OCI-LY3 (cell line): ENCODE results near the gene OSBPL9.
A peak's percentile ranks its signal among the peaks of the same experiment; 100 is the strongest.

Source experiments
- H2AFZ ChIP-seq: fragments of 200-600, 300-600 bp; shearing (Covaris generic); 2 replicates; pipeline ENCODE4 v1.6.0; 2014; ENCODE audit warnings: antibody characterized with exemption, low read depth, low read length
- H3K27ac ChIP-seq: fragments of 200-600, 300-600 bp; sonication (generic); 2 replicates; pipeline ENCODE4 v1.5.1; 2014; ENCODE audit warnings: mild to moderate bottlenecking, low read length, moderate library complexity, mixed read lengths
- H3K27me3 ChIP-seq: fragments of 200-600, 300-600 bp; sonication (generic); 2 replicates; pipeline ENCODE4 v1.6.1; 2014; ENCODE audit warnings: low read depth, low read length, mixed read lengths
- H3K36me3 ChIP-seq: fragments of 200-600, 300-600 bp; sonication (generic); replicated peaks from 2 replicates; pipeline ENCODE3; 2014; ENCODE audit warnings: low read depth, low read length, mixed read lengths
- H3K4me1 ChIP-seq: fragments of 300-600, 200-600 bp; sonication (generic); 2 replicates; pipeline ENCODE4 v1.6.1; 2014; ENCODE audit warnings: low read length, mixed read lengths
- H3K4me2 ChIP-seq: fragments of 200-600, 300-600 bp; sonication (generic); 2 replicates; pipeline ENCODE4 v1.6.1; 2014; ENCODE audit warnings: low read length, mixed read lengths
- H3K4me3 ChIP-seq: fragments of 300-600, 200-600 bp; sonication (generic); 2 replicates; pipeline ENCODE4 v1.5.1; 2014; ENCODE audit warnings: antibody characterized with exemption, mild to moderate bottlenecking, low read length, moderate library complexity
- H3K79me2 ChIP-seq: fragments of 300-600, 200-600 bp; shearing (Covaris generic); 2 replicates; pipeline ENCODE4 v1.6.1; 2014; ENCODE audit warnings: mild to moderate bottlenecking, low read length, mixed read lengths
- H3K9ac ChIP-seq: fragments of 300-600, 200-600 bp; shearing (Covaris generic); 2 replicates; pipeline ENCODE4 v1.6.0; 2014; ENCODE audit warnings: mild to moderate bottlenecking, low read length, moderate library complexity
- H3K9me3 ChIP-seq: fragments of 200-600, 300-600 bp; shearing (Covaris generic); 2 replicates; pipeline ENCODE4 v1.6.1; 2014; ENCODE audit warnings: low read length, mixed read lengths; ENCODE audit not compliant: insufficient read depth
- H4K20me1 ChIP-seq: fragments of 200-600, 300-600 bp; sonication (generic); 2 replicates; pipeline ENCODE4 v1.6.1; 2016; ENCODE audit warnings: low read length, mixed read lengths; ENCODE audit not compliant: insufficient read depth
- CTCF ChIP-seq: fragments of 200-600, 300-600 bp; sonication (generic); IDR thresholded peaks from 2 replicates; pipeline ENCODE4 v1.5.1; 2014; ENCODE audit warnings: antibody characterized with exemption, low read length, low read depth
- EZH2phosphoT487 ChIP-seq: fragments of 200-600 bp; shearing (Covaris generic); IDR thresholded peaks from 2 replicates; pipeline ENCODE4 v1.6.1; 2018; ENCODE audit warnings: antibody characterized with exemption, mixed run types, low read depth

The OSBPL9 gene

GRCh38 chr1:51715369-51715768 is 98.5 kb downstream of the OSBPL9 start:
- Histone ChIP-seq H3K27ac (no peak overlapping the region), H3K4me1 (no peaks in the 10 kb centered on the region), H3K9me3 (no peaks in the 10 kb centered on the region), H3K79me2 (no peaks in the 10 kb centered on the region), H3K4me2 (no peak overlapping the region), H4K20me1 (no peaks in the 10 kb centered on the region), H3K27me3 (no peaks in the 10 kb centered on the region), H3K36me3 (no peaks in the 10 kb centered on the region), H2AFZ (no peak overlapping the region), H3K9ac (no peak overlapping the region), H3K4me3 (no peak overlapping the region)
- TF ChIP-seq EZH2phosphoT487: no peak
- TF ChIP-seq CTCF: no peak

GRCh38 chr1:51716746-51717145 is 99.9 kb downstream of the OSBPL9 start:
- H3K4me2 ChIP-seq: no peak overlapping the region
- TF ChIP-seq CTCF: no peak
- no peak for TF ChIP-seq EZH2phosphoT487
- H3K36me3 ChIP-seq: no peaks in the 10 kb centered on the region
- H4K20me1 ChIP-seq: no peaks in the 10 kb centered on the region
- H3K4me1 ChIP-seq: no peaks in the 10 kb centered on the region
- no peaks in the 10 kb centered on the region for H3K79me2 ChIP-seq
- no peak overlapping the region for H3K27ac ChIP-seq
- H3K4me3 ChIP-seq: no peak overlapping the region
- H3K9ac ChIP-seq: no peak overlapping the region
- no peak overlapping the region for H2AFZ ChIP-seq
- H3K9me3 ChIP-seq: no peaks in the 10 kb centered on the region
- no peaks in the 10 kb centered on the region for H3K27me3 ChIP-seq

- no peaks in the 10 kb centered on the region for H3K4me1 ChIP-seq
- H3K27me3 ChIP-seq: no peaks in the 10 kb centered on the region
- no peaks in the 10 kb centered on the region for H4K20me1 ChIP-seq
- no peak overlapping the region for H3K4me3 ChIP-seq
- H3K27ac ChIP-seq: no peak overlapping the region
- no peaks in the 10 kb centered on the region for H3K9me3 ChIP-seq
- TF ChIP-seq CTCF (no peak), EZH2phosphoT487 (no peak)
- H3K36me3 ChIP-seq: no peaks in the 10 kb centered on the region
- H3K4me2 ChIP-seq: no peak overlapping the region
- no peaks in the 10 kb centered on the region for H3K79me2 ChIP-seq
- no peak overlapping the region for H3K9ac ChIP-seq
- H2AFZ ChIP-seq: no peak overlapping the region
These were observed 101.0 kb downstream of the OSBPL9 start for GRCh38 chr1:51717842-51718241.

- no peak overlapping the region for H3K4me3 ChIP-seq
- no peaks in the 10 kb centered on the region for H3K4me1 ChIP-seq
- no peak overlapping the region for H3K9ac ChIP-seq
- no peak overlapping the region for H3K4me2 ChIP-seq
- no peak overlapping the region for H2AFZ ChIP-seq
- H3K9me3 ChIP-seq: no peaks in the 10 kb centered on the region
- H3K27me3 ChIP-seq: no peaks in the 10 kb centered on the region
- no peaks in the 10 kb centered on the region for H4K20me1 ChIP-seq
- no peaks in the 10 kb centered on the region for H3K79me2 ChIP-seq
- no peak overlapping the region for H3K27ac ChIP-seq
- no peak for TF ChIP-seq EZH2phosphoT487
- peak; percentile 11; the same call in 1 of the 2 replicates for TF ChIP-seq CTCF
- H3K36me3 ChIP-seq: no peaks in the 10 kb centered on the region
These were observed 102.3 kb downstream of the OSBPL9 start for GRCh38 chr1:51719146-51719545.
